MM.1S (cell line): Measurements from ENCODE around the gene TUT1.
A peak's percentile ranks its signal among the peaks of the same experiment; 100 is the strongest.

Experiments
- DNase-seq: peaks from one replicate; pipeline ENCODE4 v3.0.0-alpha.2; 2015
- H2AFZ ChIP-seq: fragments of 300-600 bp; sonication (generic); 2 replicates; pipeline ENCODE4 v1.6.0; 2016; ENCODE audit warnings: antibody characterized with exemption, low read length
- H3F3A ChIP-seq: fragments of 300-600 bp; sonication (generic); 2 replicates; pipeline ENCODE4 v1.6.1; 2016; ENCODE audit warnings: mild to moderate bottlenecking, antibody characterized with exemption, low read length, moderate library complexity, mixed read lengths; ENCODE audit not compliant: insufficient read depth
- H3K27ac ChIP-seq: fragments of 300-600 bp; sonication (generic); 2 replicates; pipeline ENCODE4 v1.5.1; 2016; ENCODE audit warnings: mild to moderate bottlenecking, low read length
- H3K27me3 ChIP-seq: fragments of 300-600 bp; sonication (generic); replicated peaks from 2 replicates; pipeline ENCODE4 v1.6.0; 2016; ENCODE audit warnings: low read length; ENCODE audit not compliant: insufficient read depth
- H3K36me3 ChIP-seq: fragments of 300-600 bp; sonication (generic); replicated peaks from 2 replicates; pipeline ENCODE4 v1.6.1; 2016; ENCODE audit warnings: mild to moderate bottlenecking, low read length, mixed read lengths; ENCODE audit not compliant: insufficient read depth
- H3K4me1 ChIP-seq: fragments of 300-600 bp; sonication (generic); 2 replicates; pipeline ENCODE4 v1.6.1; 2016; ENCODE audit warnings: low read length, mixed read lengths
- H3K4me2 ChIP-seq: fragments of 300-600 bp; sonication (generic); 2 replicates; pipeline ENCODE4 v1.6.0; 2016; ENCODE audit warnings: low read depth, low read length
- H3K4me3 ChIP-seq: fragments of 300-600 bp; sonication (generic); 2 replicates; pipeline ENCODE4 v1.5.1; 2016; ENCODE audit warnings: low read length, mixed read lengths
- H3K79me2 ChIP-seq: fragments of 300-600 bp; sonication (generic); 2 replicates; pipeline ENCODE4 v1.6.1; 2016; ENCODE audit warnings: mixed run types, low read length, mixed read lengths
- H3K9ac ChIP-seq: fragments of 300-600 bp; sonication (generic); 2 replicates; pipeline ENCODE4 v1.6.1; 2016; ENCODE audit warnings: low read length, mixed read lengths
- H3K9me2 ChIP-seq: fragments of 300-600 bp; sonication (generic); replicated peaks from 2 replicates; pipeline ENCODE4 v1.6.1; 2016; ENCODE audit warnings: mild to moderate bottlenecking, low read length, mixed read lengths; ENCODE audit not compliant: insufficient read depth
- H3K9me3 ChIP-seq: fragments of 300-600 bp; sonication (generic); replicated peaks from 2 replicates; pipeline ENCODE4 v1.6.1; 2016; ENCODE audit warnings: mild to moderate bottlenecking, low read length, mixed read lengths; ENCODE audit not compliant: insufficient read depth
- H4K20me1 ChIP-seq: fragments of 300-600 bp; sonication (generic); 2 replicates; pipeline ENCODE4 v1.6.1; 2016; ENCODE audit warnings: mild to moderate bottlenecking, low read length, moderate library complexity, mixed read lengths; ENCODE audit not compliant: insufficient read depth
- EZH2 ChIP-seq: fragments of 300-600 bp; sonication (generic); optimal IDR thresholded peaks from 2 replicates; pipeline ENCODE3; 2017; ENCODE audit warnings: low read depth, mild to moderate bottlenecking, antibody characterized with exemption, low read length, mixed read lengths
- EZH2phosphoT487 ChIP-seq: fragments of 300-600 bp; sonication (generic); IDR thresholded peaks from 2 replicates; pipeline ENCODE4 v1.6.1; 2018; ENCODE audit warnings: antibody characterized with exemption, low read length
- TF ChIP-seq, protein P1 (sequence below): fragments of 300-600 bp; sonication (generic); IDR thresholded peaks from 2 replicates; pipeline ENCODE4 v1.5.1; 2016; ENCODE audit warnings: antibody characterized with exemption, low read length, mixed read lengths

TUT1 gene

DNA sequence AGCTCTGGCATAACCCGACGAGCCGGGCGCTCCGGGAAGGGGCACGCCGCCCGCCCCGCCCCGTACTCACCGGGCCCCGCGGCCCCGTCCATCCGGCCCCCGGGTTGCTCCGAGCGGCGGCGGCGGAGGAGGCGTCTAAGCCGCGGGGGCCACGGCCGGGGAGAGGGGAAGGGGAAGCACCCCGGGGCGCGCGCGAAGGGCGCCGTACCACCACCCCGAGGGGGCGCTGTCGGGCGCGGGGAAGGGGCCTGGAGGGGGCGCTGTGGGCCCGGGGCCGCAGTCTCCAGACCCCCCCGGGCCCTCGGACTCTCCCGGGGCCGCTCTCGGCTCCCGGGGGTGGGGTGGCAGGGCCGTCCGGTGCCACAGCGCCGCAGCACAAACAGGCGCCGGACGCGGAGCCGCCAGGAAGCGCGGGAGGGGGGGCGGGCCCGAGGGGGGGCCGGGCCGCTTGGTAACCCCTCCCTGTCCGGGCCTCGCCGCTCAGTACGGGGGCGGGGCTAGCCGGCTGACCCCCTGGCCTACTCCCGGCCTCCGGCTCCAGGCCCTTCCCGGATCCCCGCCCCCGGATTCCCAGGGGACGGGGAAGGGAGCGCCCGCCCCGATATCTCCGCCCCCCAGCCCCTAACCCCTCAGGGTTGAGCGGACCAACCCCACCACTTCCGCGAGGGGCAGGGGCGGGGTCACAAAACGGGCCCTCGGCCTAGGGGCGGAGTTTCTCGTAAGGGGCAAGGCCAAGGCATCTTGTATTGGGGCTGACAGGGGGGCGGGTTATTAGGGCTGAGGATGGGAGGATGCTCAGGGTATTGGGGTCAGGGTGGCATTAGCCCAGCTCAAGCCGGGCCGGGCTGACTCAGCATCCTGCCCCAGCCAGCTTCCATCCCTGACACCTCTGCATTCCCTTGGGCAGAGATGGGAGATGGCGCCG is 21.3 kb upstream of the TUT1 start, which contains the start of the genes EML3 and ROM1:
EML3 (minus strand) TSS at position 410 of the 925 bp plus-strand sequence; CDS start at position 92, 318 bp downstream.
ROM1 (plus strand) TSS at position 892 of the 925 bp plus-strand sequence; CDS start at position 917, 25 bp downstream.
- Histone ChIP-seq H3K4me1 (peaks cover 14% of the 10 kb centered on the region), H3K36me3 (no peaks in the 10 kb centered on the region), H2AFZ (peak within 1 kb of the TSS; percentile 79), H3K27me3 (no peaks in the 10 kb centered on the region), H4K20me1 (no peaks in the 10 kb centered on the region), H3K4me2 (peak within 1 kb of the TSS; percentile 87), H3K27ac (peak within 1 kb of the TSS; percentile 51; the same call in 1 of the 2 replicates), H3F3A (peaks cover 10% of the 10 kb centered on the region), H3K79me2 (peaks cover 13% of the 10 kb centered on the region), H3K9ac (peak within 1 kb of the TSS; percentile 69), H3K9me3 (no peaks in the 10 kb centered on the region), H3K9me2 (no peaks in the 10 kb centered on the region), H3K4me3 (peak within 1 kb of the TSS; percentile 82)
- peak; percentile 85 for DNase-seq
- TF ChIP-seq, protein P1, sequence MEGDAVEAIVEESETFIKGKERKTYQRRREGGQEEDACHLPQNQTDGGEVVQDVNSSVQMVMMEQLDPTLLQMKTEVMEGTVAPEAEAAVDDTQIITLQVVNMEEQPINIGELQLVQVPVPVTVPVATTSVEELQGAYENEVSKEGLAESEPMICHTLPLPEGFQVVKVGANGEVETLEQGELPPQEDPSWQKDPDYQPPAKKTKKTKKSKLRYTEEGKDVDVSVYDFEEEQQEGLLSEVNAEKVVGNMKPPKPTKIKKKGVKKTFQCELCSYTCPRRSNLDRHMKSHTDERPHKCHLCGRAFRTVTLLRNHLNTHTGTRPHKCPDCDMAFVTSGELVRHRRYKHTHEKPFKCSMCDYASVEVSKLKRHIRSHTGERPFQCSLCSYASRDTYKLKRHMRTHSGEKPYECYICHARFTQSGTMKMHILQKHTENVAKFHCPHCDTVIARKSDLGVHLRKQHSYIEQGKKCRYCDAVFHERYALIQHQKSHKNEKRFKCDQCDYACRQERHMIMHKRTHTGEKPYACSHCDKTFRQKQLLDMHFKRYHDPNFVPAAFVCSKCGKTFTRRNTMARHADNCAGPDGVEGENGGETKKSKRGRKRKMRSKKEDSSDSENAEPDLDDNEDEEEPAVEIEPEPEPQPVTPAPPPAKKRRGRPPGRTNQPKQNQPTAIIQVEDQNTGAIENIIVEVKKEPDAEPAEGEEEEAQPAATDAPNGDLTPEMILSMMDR, result peak; percentile 89
- TF ChIP-seq EZH2phosphoT487, result no peak
- no peak for TF ChIP-seq EZH2

GRCh38 chr11:62611705-62612365 is 20.5 kb upstream of the TUT1 start:
- Histone ChIP-seq H3K79me2 (peaks cover 13% of the 10 kb centered on the region), H3K4me3 (peak overlapping the region; percentile 82), H3F3A (peaks cover 10% of the 10 kb centered on the region), H3K9ac (peak overlapping the region; percentile 69), H3K4me2 (peak overlapping the region; percentile 87), H3K4me1 (peaks cover 14% of the 10 kb centered on the region), H4K20me1 (no peaks in the 10 kb centered on the region), H3K27ac (peak overlapping the region; percentile 51; the same call in 1 of the 2 replicates), H3K36me3 (no peaks in the 10 kb centered on the region), H3K27me3 (no peaks in the 10 kb centered on the region), H2AFZ (peak overlapping the region; percentile 79), H3K9me3 (no peaks in the 10 kb centered on the region), H3K9me2 (no peaks in the 10 kb centered on the region)
- DNase-seq, result no peak
- TF ChIP-seq EZH2 (no peak), EZH2phosphoT487 (no peak)
- TF ChIP-seq, protein P1, result no peak

DNA sequence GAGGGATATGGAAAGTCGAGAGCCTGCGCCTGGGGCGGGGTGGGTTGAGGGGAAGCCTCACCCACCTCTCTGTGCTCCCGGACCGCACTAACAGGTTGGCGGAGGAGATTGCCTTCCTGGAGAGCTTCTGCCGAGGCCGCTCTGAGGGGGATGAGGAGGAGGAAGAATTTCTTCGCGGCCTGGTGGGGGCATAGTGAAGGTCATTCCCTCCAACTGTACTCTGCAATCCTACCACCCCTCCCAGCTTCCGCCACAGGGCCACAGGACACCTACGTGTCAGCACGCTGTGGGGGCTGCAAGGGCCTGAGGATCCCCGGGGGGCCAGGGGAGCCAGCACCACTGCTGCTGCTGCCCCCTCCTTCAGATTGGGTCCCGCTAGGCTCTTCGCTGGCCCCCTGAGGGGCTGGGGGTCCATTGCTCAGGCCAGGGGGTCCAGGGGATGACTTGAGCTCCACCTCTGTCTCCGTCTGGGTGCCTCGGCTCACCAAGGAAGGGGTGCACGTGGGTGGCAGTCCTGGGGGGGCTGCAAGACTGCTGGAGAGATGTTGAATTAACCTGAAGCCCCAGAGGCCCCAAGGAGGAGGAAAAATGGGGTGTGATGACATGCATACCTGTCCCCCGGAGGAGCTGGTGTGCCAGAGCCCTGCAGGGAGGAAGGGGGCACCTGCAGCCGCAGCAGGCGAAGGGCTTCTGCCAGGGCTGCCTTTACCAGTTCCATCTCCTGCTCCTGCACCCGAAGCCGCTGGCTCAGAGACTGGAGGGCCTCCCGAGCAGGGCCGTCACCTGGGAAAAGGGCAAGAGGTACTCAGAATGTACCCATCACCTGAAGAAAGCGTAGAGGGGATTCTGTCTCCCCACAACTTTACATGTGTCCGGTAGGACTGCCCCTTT is 19.7 kb upstream of the TUT1 start:
- no peaks in the 10 kb centered on the region for H3K9me3 ChIP-seq
- H3K27me3 ChIP-seq, result no peaks in the 10 kb centered on the region
- peak overlapping the region; percentile 82 for H3K4me3 ChIP-seq
- DNase-seq, result no peak
- peak overlapping the region; percentile 79; the same call in 1 of the 2 replicates for H2AFZ ChIP-seq
- peak overlapping the region; percentile 87 for H3K4me2 ChIP-seq
- no peaks in the 10 kb centered on the region for H4K20me1 ChIP-seq
- no peaks in the 10 kb centered on the region for H3K9me2 ChIP-seq
- H3K9ac ChIP-seq, result peak overlapping the region; percentile 69
- peaks cover 14% of the 10 kb centered on the region for H3K4me1 ChIP-seq
- peaks cover 13% of the 10 kb centered on the region for H3K79me2 ChIP-seq
- H3K27ac ChIP-seq, result no peak overlapping the region
- H3K36me3 ChIP-seq, result no peaks in the 10 kb centered on the region
- TF ChIP-seq EZH2phosphoT487 (no peak), EZH2 (no peak)
- peaks cover 10% of the 10 kb centered on the region for H3F3A ChIP-seq
